NCI-H187 treated with DMSO at 0.1 percent for 48 hours (cell line): ENCODE results near the gene AHDC1.

ENCODE experiments used
- DNase-seq: peaks from one replicate; lab custom pipeline; 2025; lab: John Stamatoyannopoulos, UW

The AHDC1 gene

GRCh38 chr1:27487966-27488884 lies 115.7 kb downstream of the AHDC1 start:
- no peak for DNase-seq

- DNase-seq, result no peak
These were observed 118.6 kb downstream of the AHDC1 start for GRCh38 chr1:27485363-27485762.
